ENCODE data around the gene CDKN1C. TPM values are rescaled to one million over a fixed set of nuclear protein-coding genes. Genes with fewer than 3 reads are reported as not detected.

Gene CDKN1C
- polyA plus RNA-seq, 1 experiment: 2.1 TPM

DNA sequence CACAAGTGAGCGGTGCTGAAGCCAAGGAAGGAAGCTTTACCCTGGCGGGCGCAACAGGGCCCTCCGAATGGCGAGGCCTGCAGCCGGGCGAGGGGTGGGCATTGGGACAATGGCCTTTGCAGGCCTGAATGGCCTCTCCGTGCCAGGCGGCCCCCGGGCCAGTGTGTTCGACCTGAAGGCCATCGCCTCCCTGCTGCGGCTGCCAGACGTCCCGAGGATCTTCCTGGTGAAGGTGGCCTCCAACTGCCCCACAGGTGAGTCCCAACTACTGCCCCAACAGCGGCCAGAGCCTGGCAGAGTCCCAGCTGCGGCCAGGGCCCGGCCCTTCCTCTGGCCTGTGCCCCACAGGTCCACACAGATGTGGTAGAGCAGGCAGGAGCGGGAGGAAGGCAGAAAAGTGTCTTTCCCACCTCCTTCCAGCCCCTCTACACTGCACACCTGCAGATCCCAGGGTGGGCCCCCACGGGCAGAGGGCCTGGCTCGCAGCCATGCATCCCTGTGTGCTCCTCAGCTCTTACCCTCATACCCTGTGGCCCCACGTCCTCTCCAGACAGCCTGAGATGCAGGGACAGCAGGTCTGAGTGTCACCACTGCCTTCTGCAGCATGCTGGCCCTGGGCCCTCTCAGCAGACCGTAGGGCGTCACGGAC is 32.4 kb upstream of the CDKN1C start:
- Histone ChIP-seq H3K27me3 (ENCODE audit: control insufficient read depth, insufficient read depth, low read length) (no peaks in the 10 kb centered on the region), H3K4me3 (ENCODE audit: low read depth, low read length) (no peak overlapping the region), H3K36me3 (ENCODE audit: control insufficient read depth, insufficient read depth, low read length) (no peaks in the 10 kb centered on the region)
- ChIA-PET CTCF (interaction anchor here (0.6 to 2.5 kb wide), 3 partner anchors 12 to 15 kb away, joined by 3 to 7 read pairs (median 3); partner anchors contain the start of gene PHLDA2), POLR2A (no interaction called here)
- TF ChIP-seq, protein P1, sequence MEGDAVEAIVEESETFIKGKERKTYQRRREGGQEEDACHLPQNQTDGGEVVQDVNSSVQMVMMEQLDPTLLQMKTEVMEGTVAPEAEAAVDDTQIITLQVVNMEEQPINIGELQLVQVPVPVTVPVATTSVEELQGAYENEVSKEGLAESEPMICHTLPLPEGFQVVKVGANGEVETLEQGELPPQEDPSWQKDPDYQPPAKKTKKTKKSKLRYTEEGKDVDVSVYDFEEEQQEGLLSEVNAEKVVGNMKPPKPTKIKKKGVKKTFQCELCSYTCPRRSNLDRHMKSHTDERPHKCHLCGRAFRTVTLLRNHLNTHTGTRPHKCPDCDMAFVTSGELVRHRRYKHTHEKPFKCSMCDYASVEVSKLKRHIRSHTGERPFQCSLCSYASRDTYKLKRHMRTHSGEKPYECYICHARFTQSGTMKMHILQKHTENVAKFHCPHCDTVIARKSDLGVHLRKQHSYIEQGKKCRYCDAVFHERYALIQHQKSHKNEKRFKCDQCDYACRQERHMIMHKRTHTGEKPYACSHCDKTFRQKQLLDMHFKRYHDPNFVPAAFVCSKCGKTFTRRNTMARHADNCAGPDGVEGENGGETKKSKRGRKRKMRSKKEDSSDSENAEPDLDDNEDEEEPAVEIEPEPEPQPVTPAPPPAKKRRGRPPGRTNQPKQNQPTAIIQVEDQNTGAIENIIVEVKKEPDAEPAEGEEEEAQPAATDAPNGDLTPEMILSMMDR (IDR thresholded peaks at IDR 0.05; ENCODE audit: insufficient read depth, low read depth, low read length): no peak
- DNase-seq (ENCODE audit: low read depth): no peak

- TF ChIP-seq, protein P1 (IDR thresholded peaks at IDR 0.05; ENCODE audit: insufficient read depth, low read depth, low read length): no peak
- no peaks in the 10 kb centered on the region for H3K36me3 ChIP-seq (ENCODE audit: control insufficient read depth, insufficient read depth, low read length)
- ChIA-PET CTCF (interaction anchor here (0.6 to 2.5 kb wide), 4 partner anchors 10 to 13 kb away, joined by 3 to 7 read pairs (median 4); partner anchors contain the start of gene PHLDA2), POLR2A (no interaction called here)
- H3K4me3 ChIP-seq (ENCODE audit: low read depth, low read length): no peak overlapping the region
- DNase-seq (ENCODE audit: low read depth): no peak
- no peaks in the 10 kb centered on the region for H3K27me3 ChIP-seq (ENCODE audit: control insufficient read depth, insufficient read depth, low read length)
Observed at GRCh38 chr11:2916892-2917645, 31.5 kb upstream of the CDKN1C start.

- ChIA-PET CTCF (interaction anchor here (0.9 to 1.3 kb wide), 2 partner anchors 11 to 12 kb away, joined by 3 to 4 read pairs; no protein-coding TSS in a partner anchor), POLR2A (no interaction called here)
- Histone ChIP-seq H3K36me3 (ENCODE audit: control insufficient read depth, insufficient read depth, low read length) (no peaks in the 10 kb centered on the region), H3K4me3 (ENCODE audit: low read depth, low read length) (no peak overlapping the region), H3K27me3 (ENCODE audit: control insufficient read depth, insufficient read depth, low read length) (no peaks in the 10 kb centered on the region)
- no peak for DNase-seq (ENCODE audit: low read depth)
- TF ChIP-seq, protein P1 (IDR thresholded peaks at IDR 0.05; ENCODE audit: insufficient read depth, low read depth, low read length): no peak
Observed at GRCh38 chr11:2916114-2916891, 30.7 kb upstream of the CDKN1C start.

- Histone ChIP-seq H3K36me3 (ENCODE audit: control insufficient read depth, insufficient read depth, low read length) (no peaks in the 10 kb centered on the region), H3K4me3 (ENCODE audit: low read depth, low read length) (no peak overlapping the region), H3K27me3 (ENCODE audit: control insufficient read depth, insufficient read depth, low read length) (no peaks in the 10 kb centered on the region)
- POLR2A ChIA-PET: no interaction called here
- DNase-seq (ENCODE audit: low read depth): no peak
- TF ChIP-seq, protein P1 (IDR thresholded peaks at IDR 0.05; ENCODE audit: insufficient read depth, low read depth, low read length): no peak
- CTCF ChIA-PET: no interaction called here
Observed at GRCh38 chr11:2915473-2915872, 29.9 kb upstream of the CDKN1C start.
